ENCODE measurements around the gene PTCH1. TPM values are rescaled to one million over a fixed set of nuclear protein-coding genes. Genes with fewer than 3 reads are reported as not detected.

PTCH1 gene
- total RNA-seq, 2 donors from 2014 or later = 12.6 to 19.2 TPM

GRCh38 chr9:95434116-95435073 is 82.4 kb downstream of the PTCH1 start:
- no peak for TF ChIP-seq CTCF (IDR thresholded peaks at IDR 0.05)
- Histone ChIP-seq H3K27ac (no peak overlapping the region), H3K9me3 (peaks cover 4% of the 10 kb centered on the region), H3K4me3 (no peak overlapping the region), H3K27me3 (replicated peaks; ENCODE audit: insufficient read depth) (no peaks in the 10 kb centered on the region), H3K36me3 (no peaks in the 10 kb centered on the region), H3K4me1 (ENCODE audit: control insufficient read depth in 1 of 2, low read depth in 2 of 2) (no peaks in the 10 kb centered on the region)
- ATAC-seq (ENCODE audit: insufficient number of reproducible peaks, low FRiP score, low read depth) = no peak
- no peak for DNase-seq (ENCODE audit: low spot score)

DNA sequence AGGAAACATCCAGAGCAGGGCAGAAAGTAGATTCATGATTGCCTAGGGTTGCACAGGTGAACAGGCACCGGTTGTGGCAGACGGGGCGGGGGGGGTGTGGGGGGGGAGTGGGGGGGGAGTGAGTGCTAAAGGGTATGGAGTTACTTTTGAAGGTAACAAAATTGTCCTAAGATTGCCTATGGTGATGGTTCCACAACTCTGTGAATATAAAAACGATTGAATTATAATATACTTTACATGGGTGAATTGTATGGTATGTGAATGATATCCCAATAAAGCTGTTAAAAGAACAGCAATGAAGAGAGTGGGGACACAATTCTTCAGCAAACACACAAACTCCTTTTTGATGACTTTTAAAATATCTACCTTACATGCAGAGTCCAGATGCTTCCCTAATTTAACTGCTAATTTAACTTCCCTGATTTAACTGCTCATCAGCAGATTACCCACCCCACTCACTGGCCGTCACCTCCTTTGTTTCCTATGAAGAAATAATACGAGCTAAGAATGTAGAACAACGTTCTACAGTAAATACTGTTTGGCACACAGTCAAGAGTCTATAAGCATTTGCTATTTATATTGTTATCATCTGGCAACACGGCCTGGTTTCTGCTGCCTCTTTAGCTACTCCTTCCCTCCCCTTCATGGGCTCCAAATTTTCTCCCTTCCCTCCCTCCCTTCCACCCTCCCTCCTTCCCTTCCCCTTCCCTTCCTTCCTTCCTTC is 83.5 kb downstream of the PTCH1 start:
- Histone ChIP-seq H3K9me3 (peaks cover 4% of the 10 kb centered on the region), H3K27me3 (replicated peaks; ENCODE audit: insufficient read depth) (no peaks in the 10 kb centered on the region), H3K4me3 (no peak overlapping the region), H3K4me1 (ENCODE audit: control insufficient read depth in 1 of 2, low read depth in 2 of 2) (no peaks in the 10 kb centered on the region), H3K27ac (no peak overlapping the region), H3K36me3 (no peaks in the 10 kb centered on the region)
- ATAC-seq (ENCODE audit: insufficient number of reproducible peaks, low FRiP score, low read depth) (no peak), DNase-seq (ENCODE audit: low spot score) (no peak)
- no peak for TF ChIP-seq CTCF (IDR thresholded peaks at IDR 0.05)

DNA sequence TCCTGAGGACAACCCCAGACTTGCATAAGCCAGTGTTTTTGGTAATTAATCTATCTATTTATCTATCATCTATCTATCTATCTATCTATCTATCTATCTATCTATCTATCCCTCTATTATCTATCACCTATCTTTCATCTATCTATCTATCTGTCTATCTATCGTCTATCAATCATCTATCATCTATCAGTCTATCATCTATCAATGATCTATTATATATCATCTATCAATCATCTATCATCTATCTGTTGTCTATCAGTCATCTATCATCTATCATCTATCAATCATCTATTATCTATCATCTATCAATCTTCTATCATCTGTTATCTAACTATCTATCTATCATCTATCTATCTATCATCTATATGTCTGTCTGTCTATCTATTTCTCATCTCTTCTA is 85.5 kb downstream of the PTCH1 start:
- H3K9me3 ChIP-seq = peaks cover 4% of the 10 kb centered on the region
- peaks cover 0 to 5% of the 10 kb centered on the region in 2 donors for H3K4me1 ChIP-seq (ENCODE audit: control insufficient read depth in 1 of 2, low read depth in 2 of 2)
- no peak for DNase-seq (ENCODE audit: low spot score)
- TF ChIP-seq CTCF (IDR thresholded peaks at IDR 0.05) = no peak
- no peak for ATAC-seq (ENCODE audit: insufficient number of reproducible peaks, low FRiP score, low read depth)
- no peak overlapping the region for H3K27ac ChIP-seq
- no peak overlapping the region for H3K4me3 ChIP-seq
- no peaks in the 10 kb centered on the region for H3K27me3 ChIP-seq (replicated peaks; ENCODE audit: insufficient read depth)
- no peaks in the 10 kb centered on the region for H3K36me3 ChIP-seq

GRCh38 chr9:95429948-95430620 is 86.7 kb downstream of the PTCH1 start:
- Histone ChIP-seq H3K4me3 (no peak overlapping the region), H3K9me3 (peaks cover 4% of the 10 kb centered on the region), H3K27me3 (replicated peaks; ENCODE audit: insufficient read depth) (no peaks in the 10 kb centered on the region), H3K27ac (no peak overlapping the region), H3K4me1 (ENCODE audit: control insufficient read depth in 1 of 2, low read depth in 2 of 2) (peaks cover 0 to 8% of the 10 kb centered on the region in 2 donors), H3K36me3 (no peaks in the 10 kb centered on the region)
- no peak for TF ChIP-seq CTCF (IDR thresholded peaks at IDR 0.05)
- ATAC-seq (ENCODE audit: insufficient number of reproducible peaks, low FRiP score, low read depth) (no peak), DNase-seq (ENCODE audit: low spot score) (no peak)

GRCh38 chr9:95429096-95429495 is 87.7 kb downstream of the PTCH1 start:
- ATAC-seq (ENCODE audit: insufficient number of reproducible peaks, low FRiP score, low read depth) = no peak
- Histone ChIP-seq H3K9me3 (peaks cover 4% of the 10 kb centered on the region), H3K4me3 (no peak overlapping the region), H3K36me3 (no peaks in the 10 kb centered on the region), H3K4me1 (ENCODE audit: control insufficient read depth in 1 of 2, low read depth in 2 of 2) (peaks cover 0 to 8% of the 10 kb centered on the region in 2 donors), H3K27me3 (replicated peaks; ENCODE audit: insufficient read depth) (no peaks in the 10 kb centered on the region), H3K27ac (no peak overlapping the region)
- TF ChIP-seq CTCF (IDR thresholded peaks at IDR 0.05) = no peak
- no peak for DNase-seq (ENCODE audit: low spot score)

Data from thoracic aorta (tissue), 2 donors.